Neural progenitor cell (in vitro differentiated cells): ENCODE measurements around the gene ZNF716. TPM values are rescaled to one million over a fixed set of nuclear protein-coding genes. Genes with fewer than 3 reads are reported as not detected.
"Not testable (repeated sequence)": the region's sequence is repeated elsewhere in the genome, so short reads cannot be mapped to it uniquely, and the experiment has no call there.

Experiments
- DNase-seq: peaks from one replicate; pipeline ENCODE4 v3.0.0-alpha.2; 2016; ENCODE audit warnings: low spot score
- H2AFZ ChIP-seq: fragments of 200-600 bp; sonication (generic); replicated peaks from 2 replicates; pipeline ENCODE4 v1.6.1; 2016; ENCODE audit warnings: antibody characterized with exemption
- H3F3A ChIP-seq: fragments of 200-600 bp; sonication (generic); 2 replicates; pipeline ENCODE4 v1.6.1; 2016; ENCODE audit warnings: antibody characterized with exemption, low read depth
- H3K27ac ChIP-seq: fragments of 200-600 bp; sonication (generic); 2 replicates; pipeline ENCODE4 v1.5.1; 2016; ENCODE audit warnings: mild to moderate bottlenecking
- H3K27me3 ChIP-seq: fragments of 200-600 bp; sonication (generic); 2 replicates; pipeline ENCODE4 v1.6.1; 2016; ENCODE audit warnings: mild to moderate bottlenecking, moderate library complexity
- H3K36me3 ChIP-seq: fragments of 200-600 bp; sonication (generic); 2 replicates; pipeline ENCODE4 v1.5.1; 2016
- H3K4me1 ChIP-seq: fragments of 200-600 bp; sonication (generic); 2 replicates; pipeline ENCODE4 v1.6.1; 2016; ENCODE audit warnings: mixed run types
- H3K4me2 ChIP-seq: fragments of 200-600 bp; sonication (generic); 2 replicates; pipeline ENCODE4 v1.6.1; 2016
- H3K4me3 ChIP-seq: fragments of 200-600 bp; sonication (generic); 2 replicates; pipeline ENCODE4 v1.5.1; 2016
- H3K79me2 ChIP-seq: fragments of 200-600 bp; sonication (generic); 2 replicates; pipeline ENCODE4 v1.6.1; 2016; ENCODE audit warnings: low read depth
- H3K9ac ChIP-seq: fragments of 200-600 bp; sonication (generic); 2 replicates; pipeline ENCODE4 v1.6.1; 2016
- H3K9me3 ChIP-seq: fragments of 200-600 bp; sonication (generic); 2 replicates; pipeline ENCODE4 v1.5.1; 2016; ENCODE audit warnings: low read depth
- H4K20me1 ChIP-seq: fragments of 200-600 bp; sonication (generic); 2 replicates; pipeline ENCODE4 v1.6.1; 2016; ENCODE audit warnings: low read depth
- H3K27ac Mint-ChIP-seq: 3 replicates; pipeline ENCODE4 v1.8.0; 2021; ENCODE audit warnings: mixed read lengths
- H3K27me3 Mint-ChIP-seq: 2 replicates; pipeline ENCODE4 v1.8.0; 2022; ENCODE audit warnings: low read depth, mild to moderate bottlenecking, inconsistent platforms, moderate library complexity, mixed read lengths; ENCODE audit not compliant: insufficient read depth
- H3K36me3 Mint-ChIP-seq: 3 replicates; pipeline ENCODE4 v1.8.0; 2021; ENCODE audit warnings: mixed read lengths
- H3K4me1 Mint-ChIP-seq: 3 replicates; pipeline ENCODE4 v1.8.0; 2021; ENCODE audit warnings: mixed read lengths
- H3K4me3 Mint-ChIP-seq: 3 replicates; pipeline ENCODE4 v1.8.0; 2021; ENCODE audit warnings: mild to moderate bottlenecking, moderate library complexity, mixed read lengths
- H3K9me3 Mint-ChIP-seq: 3 replicates; pipeline ENCODE4 v1.8.0; 2020; ENCODE audit warnings: mixed read lengths
- EZH2 ChIP-seq: fragments of 200-600 bp; sonication (generic); IDR thresholded peaks from 2 replicates; pipeline ENCODE4 v1.6.1; 2017; ENCODE audit warnings: antibody characterized with exemption, mild to moderate bottlenecking, moderate library complexity
- EZH2phosphoT487 ChIP-seq: fragments of 200-600 bp; sonication (generic); IDR thresholded peaks from 2 replicates; pipeline ENCODE4 v1.6.1; 2017; ENCODE audit warnings: antibody characterized with exemption
- total RNA-seq: library from RNA; depleted of rRNA; stranded (reverse); fragments of >200 nt; gene quantifications from 2 replicates; pipeline ENCODE4 v1.2.3, GENCODE V29; 2015; ENCODE audit warnings: low replicate concordance
- TF ChIP-seq, protein P1 (sequence below): fragments of 200-600 bp; sonication (generic); IDR thresholded peaks from 2 replicates; pipeline ENCODE4 v1.5.1; 2017; ENCODE audit warnings: antibody characterized with exemption, mild to moderate bottlenecking

The ZNF716 gene
- total RNA-seq, 1 donor from 2014 or later, result not detected

DNA sequence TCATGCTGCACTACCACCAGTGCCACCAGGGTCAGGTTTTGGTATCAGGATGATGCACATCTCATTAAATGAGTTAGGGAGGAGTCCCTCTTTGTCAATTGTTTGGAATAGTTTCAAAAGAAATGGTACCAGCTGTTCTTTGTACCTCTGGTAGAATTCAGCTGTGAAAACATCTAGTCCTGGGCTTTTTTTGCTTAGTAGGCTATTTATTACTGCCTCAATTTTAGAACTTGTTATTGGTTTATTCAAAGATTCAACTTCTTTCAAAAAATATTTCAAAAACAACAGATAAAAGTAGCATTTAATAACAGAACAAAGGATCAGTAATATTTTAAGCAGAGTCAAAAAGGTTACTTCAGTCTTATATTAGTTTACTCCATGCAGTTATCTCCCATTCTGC, 6.4 kb upstream of the ZNF716 start:
- no peaks in the 10 kb centered on the region for H3K36me3 Mint-ChIP-seq
- Histone ChIP-seq H3K4me2 (no peak overlapping the region), H3K27me3 (no peaks in the 10 kb centered on the region), H3K9ac (no peak overlapping the region), H4K20me1 (no peaks in the 10 kb centered on the region), H2AFZ (no peak overlapping the region), H3K4me1 (no peaks in the 10 kb centered on the region), H3K4me3 (no peak overlapping the region), H3K9me3 (peaks cover 4% of the 10 kb centered on the region), H3F3A (peaks cover 10% of the 10 kb centered on the region), H3K79me2 (no peaks in the 10 kb centered on the region), H3K36me3 (no peaks in the 10 kb centered on the region), H3K27ac (no peak overlapping the region)
- H3K4me1 Mint-ChIP-seq, result no peaks in the 10 kb centered on the region
- no peaks in the 10 kb centered on the region for H3K27me3 Mint-ChIP-seq
- no peak overlapping the region for H3K27ac Mint-ChIP-seq
- TF ChIP-seq EZH2, result no peak
- TF ChIP-seq, protein P1, sequence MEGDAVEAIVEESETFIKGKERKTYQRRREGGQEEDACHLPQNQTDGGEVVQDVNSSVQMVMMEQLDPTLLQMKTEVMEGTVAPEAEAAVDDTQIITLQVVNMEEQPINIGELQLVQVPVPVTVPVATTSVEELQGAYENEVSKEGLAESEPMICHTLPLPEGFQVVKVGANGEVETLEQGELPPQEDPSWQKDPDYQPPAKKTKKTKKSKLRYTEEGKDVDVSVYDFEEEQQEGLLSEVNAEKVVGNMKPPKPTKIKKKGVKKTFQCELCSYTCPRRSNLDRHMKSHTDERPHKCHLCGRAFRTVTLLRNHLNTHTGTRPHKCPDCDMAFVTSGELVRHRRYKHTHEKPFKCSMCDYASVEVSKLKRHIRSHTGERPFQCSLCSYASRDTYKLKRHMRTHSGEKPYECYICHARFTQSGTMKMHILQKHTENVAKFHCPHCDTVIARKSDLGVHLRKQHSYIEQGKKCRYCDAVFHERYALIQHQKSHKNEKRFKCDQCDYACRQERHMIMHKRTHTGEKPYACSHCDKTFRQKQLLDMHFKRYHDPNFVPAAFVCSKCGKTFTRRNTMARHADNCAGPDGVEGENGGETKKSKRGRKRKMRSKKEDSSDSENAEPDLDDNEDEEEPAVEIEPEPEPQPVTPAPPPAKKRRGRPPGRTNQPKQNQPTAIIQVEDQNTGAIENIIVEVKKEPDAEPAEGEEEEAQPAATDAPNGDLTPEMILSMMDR, result no peak
- TF ChIP-seq EZH2phosphoT487, result no peak
- DNase-seq, result no peak
- H3K4me3 Mint-ChIP-seq, result no peak overlapping the region
- H3K9me3 Mint-ChIP-seq, result peaks cover 45% of the 10 kb centered on the region

- not testable (repeated sequence) for H3K36me3 ChIP-seq, H3K27me3 Mint-ChIP-seq, H3K4me2 ChIP-seq, H3K4me1 Mint-ChIP-seq, H4K20me1 ChIP-seq, H3K4me3 Mint-ChIP-seq, H3K9ac ChIP-seq, H3K27ac Mint-ChIP-seq, H3K36me3 Mint-ChIP-seq, H3K4me3 ChIP-seq, H3F3A ChIP-seq, H3K79me2 ChIP-seq, DNase-seq, H3K4me1 ChIP-seq, H3K27ac ChIP-seq, H2AFZ ChIP-seq, H3K27me3 ChIP-seq
- H3K9me3 ChIP-seq, result peaks cover 48% of the 10 kb centered on the region
- peaks cover 56% of the 10 kb centered on the region for H3K9me3 Mint-ChIP-seq
Observed at GRCh38 chr7:57469186-57469828, 19.3 kb downstream of the ZNF716 start.

- not testable (repeated sequence) for H3K79me2 ChIP-seq, H3K4me1 Mint-ChIP-seq, H3K4me3 ChIP-seq, H3K9ac ChIP-seq, H3K36me3 ChIP-seq, DNase-seq, H3F3A ChIP-seq, H3K27me3 ChIP-seq, H3K27ac Mint-ChIP-seq, H4K20me1 ChIP-seq, H3K4me2 ChIP-seq, H3K9me3 ChIP-seq, H3K36me3 Mint-ChIP-seq, H2AFZ ChIP-seq, H3K4me3 Mint-ChIP-seq, H3K27ac ChIP-seq, H3K4me1 ChIP-seq, H3K27me3 Mint-ChIP-seq
- peaks cover 43% of the 10 kb centered on the region for H3K9me3 Mint-ChIP-seq
Observed at GRCh38 chr7:57480304-57480703, 30.3 kb downstream of the ZNF716 start.

DNA sequence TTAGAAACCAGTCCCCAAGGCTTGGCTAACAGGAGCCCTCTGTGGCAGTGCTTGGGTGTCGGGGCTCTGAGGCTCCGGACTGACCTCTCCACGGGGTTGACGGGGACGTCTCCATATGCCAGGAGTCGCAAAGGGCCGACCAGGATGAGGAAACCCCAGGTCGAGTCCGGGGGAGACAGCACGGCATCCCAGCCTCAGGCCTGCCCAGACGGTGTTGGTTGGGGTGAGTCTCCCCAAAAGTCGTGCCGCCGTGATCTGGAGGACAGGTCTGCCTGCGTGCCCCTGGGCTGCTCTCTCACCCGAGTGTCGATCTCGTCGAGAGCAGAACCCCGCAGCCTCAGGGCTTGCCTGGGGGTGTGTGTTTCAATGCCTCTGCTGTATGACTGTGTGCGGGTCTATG, 35.0 kb downstream of the ZNF716 start:
- not testable (repeated sequence) for H3K27me3 ChIP-seq, H2AFZ ChIP-seq, H3F3A ChIP-seq, H3K27me3 Mint-ChIP-seq, H3K79me2 ChIP-seq, H4K20me1 ChIP-seq, H3K4me1 Mint-ChIP-seq, DNase-seq, H3K4me3 ChIP-seq, H3K9ac ChIP-seq, H3K4me3 Mint-ChIP-seq, H3K36me3 ChIP-seq, H3K4me2 ChIP-seq, H3K27ac ChIP-seq, H3K36me3 Mint-ChIP-seq, H3K4me1 ChIP-seq, H3K27ac Mint-ChIP-seq
- peaks cover 24% of the 10 kb centered on the region for H3K9me3 Mint-ChIP-seq
- H3K9me3 ChIP-seq, result peaks cover 12% of the 10 kb centered on the region

- H3K79me2 ChIP-seq, result no peaks in the 10 kb centered on the region
- no peak overlapping the region for H3K4me3 Mint-ChIP-seq
- no peak for TF ChIP-seq EZH2phosphoT487
- H2AFZ ChIP-seq, result no peak overlapping the region
- H4K20me1 ChIP-seq, result no peaks in the 10 kb centered on the region
- H3K36me3 Mint-ChIP-seq, result no peaks in the 10 kb centered on the region
- H3K4me2 ChIP-seq, result no peak overlapping the region
- no peak overlapping the region for H3K9ac ChIP-seq
- H3K4me1 Mint-ChIP-seq, result no peaks in the 10 kb centered on the region
- DNase-seq, result no peak
- H3K27ac Mint-ChIP-seq, result no peak overlapping the region
- H3K27me3 ChIP-seq, result no peaks in the 10 kb centered on the region
- H3K9me3 ChIP-seq, result peaks cover 7% of the 10 kb centered on the region
- peaks cover 15% of the 10 kb centered on the region for H3K9me3 Mint-ChIP-seq
- H3K4me3 ChIP-seq, result no peak overlapping the region
- H3K27me3 Mint-ChIP-seq, result no peaks in the 10 kb centered on the region
- no peak overlapping the region for H3K27ac ChIP-seq
- H3F3A ChIP-seq, result no peaks in the 10 kb centered on the region
- no peaks in the 10 kb centered on the region for H3K36me3 ChIP-seq
- no peaks in the 10 kb centered on the region for H3K4me1 ChIP-seq
Observed at GRCh38 chr7:57487957-57488356, 38.0 kb downstream of the ZNF716 start.

- not testable (repeated sequence) for H3K4me1 ChIP-seq, H2AFZ ChIP-seq, H3K27ac Mint-ChIP-seq, H3K79me2 ChIP-seq, H4K20me1 ChIP-seq, H3K9me3 Mint-ChIP-seq, H3K4me1 Mint-ChIP-seq, H3K4me3 ChIP-seq, H3K9ac ChIP-seq, DNase-seq, H3K36me3 ChIP-seq, H3F3A ChIP-seq, H3K27me3 ChIP-seq, H3K9me3 ChIP-seq, H3K36me3 Mint-ChIP-seq, H3K4me2 ChIP-seq, H3K4me3 Mint-ChIP-seq, H3K27ac ChIP-seq, H3K27me3 Mint-ChIP-seq
Observed at GRCh38 chr7:57495111-57495510, 45.1 kb downstream of the ZNF716 start.
